Epithelial cell of esophagus (primary cell): ENCODE data around the gene CEP135.

Experiments used
- DNase-seq: peaks from one replicate; pipeline ENCODE4 v3.0.0; 2010; ENCODE audit warnings: low read depth
- H3K4me3 ChIP-seq: 2 replicates; pipeline ENCODE4 v1.5.1; 2011; ENCODE audit warnings: mild to moderate bottlenecking, low read length, control low read depth
- TF ChIP-seq, protein P1 (sequence below): IDR thresholded peaks from 2 replicates; pipeline ENCODE4 v1.5.1; 2011; ENCODE audit warnings: low read depth, mild to moderate bottlenecking, low read length, control low read depth, inconsistent platforms; ENCODE audit not compliant: insufficient read depth; ENCODE audit errors: missing control alignments

CEP135 gene

DNA sequence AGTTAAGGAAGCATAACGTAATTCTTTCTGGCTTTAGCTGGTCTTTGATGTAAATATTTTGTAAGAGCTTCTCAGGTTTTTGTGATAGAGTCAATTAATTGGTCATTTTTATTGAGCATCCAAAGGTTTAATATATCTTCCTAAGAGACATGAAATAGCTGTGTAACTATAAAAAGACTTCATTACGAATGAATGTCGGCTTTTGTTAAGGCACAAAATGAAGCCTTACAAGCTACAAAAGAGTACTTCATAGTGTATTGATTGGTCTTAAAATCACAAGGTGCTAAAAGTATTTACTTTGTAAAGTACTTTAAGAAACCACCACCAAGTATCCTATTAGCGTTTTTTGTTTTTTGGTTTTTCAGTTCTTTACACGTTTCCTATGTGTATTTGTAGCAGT lies 104.2 kb downstream of the CEP135 start:
- no peak for DNase-seq
- H3K4me3 ChIP-seq, result no peak overlapping the region
- TF ChIP-seq, protein P1, sequence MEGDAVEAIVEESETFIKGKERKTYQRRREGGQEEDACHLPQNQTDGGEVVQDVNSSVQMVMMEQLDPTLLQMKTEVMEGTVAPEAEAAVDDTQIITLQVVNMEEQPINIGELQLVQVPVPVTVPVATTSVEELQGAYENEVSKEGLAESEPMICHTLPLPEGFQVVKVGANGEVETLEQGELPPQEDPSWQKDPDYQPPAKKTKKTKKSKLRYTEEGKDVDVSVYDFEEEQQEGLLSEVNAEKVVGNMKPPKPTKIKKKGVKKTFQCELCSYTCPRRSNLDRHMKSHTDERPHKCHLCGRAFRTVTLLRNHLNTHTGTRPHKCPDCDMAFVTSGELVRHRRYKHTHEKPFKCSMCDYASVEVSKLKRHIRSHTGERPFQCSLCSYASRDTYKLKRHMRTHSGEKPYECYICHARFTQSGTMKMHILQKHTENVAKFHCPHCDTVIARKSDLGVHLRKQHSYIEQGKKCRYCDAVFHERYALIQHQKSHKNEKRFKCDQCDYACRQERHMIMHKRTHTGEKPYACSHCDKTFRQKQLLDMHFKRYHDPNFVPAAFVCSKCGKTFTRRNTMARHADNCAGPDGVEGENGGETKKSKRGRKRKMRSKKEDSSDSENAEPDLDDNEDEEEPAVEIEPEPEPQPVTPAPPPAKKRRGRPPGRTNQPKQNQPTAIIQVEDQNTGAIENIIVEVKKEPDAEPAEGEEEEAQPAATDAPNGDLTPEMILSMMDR, result no peak

DNA sequence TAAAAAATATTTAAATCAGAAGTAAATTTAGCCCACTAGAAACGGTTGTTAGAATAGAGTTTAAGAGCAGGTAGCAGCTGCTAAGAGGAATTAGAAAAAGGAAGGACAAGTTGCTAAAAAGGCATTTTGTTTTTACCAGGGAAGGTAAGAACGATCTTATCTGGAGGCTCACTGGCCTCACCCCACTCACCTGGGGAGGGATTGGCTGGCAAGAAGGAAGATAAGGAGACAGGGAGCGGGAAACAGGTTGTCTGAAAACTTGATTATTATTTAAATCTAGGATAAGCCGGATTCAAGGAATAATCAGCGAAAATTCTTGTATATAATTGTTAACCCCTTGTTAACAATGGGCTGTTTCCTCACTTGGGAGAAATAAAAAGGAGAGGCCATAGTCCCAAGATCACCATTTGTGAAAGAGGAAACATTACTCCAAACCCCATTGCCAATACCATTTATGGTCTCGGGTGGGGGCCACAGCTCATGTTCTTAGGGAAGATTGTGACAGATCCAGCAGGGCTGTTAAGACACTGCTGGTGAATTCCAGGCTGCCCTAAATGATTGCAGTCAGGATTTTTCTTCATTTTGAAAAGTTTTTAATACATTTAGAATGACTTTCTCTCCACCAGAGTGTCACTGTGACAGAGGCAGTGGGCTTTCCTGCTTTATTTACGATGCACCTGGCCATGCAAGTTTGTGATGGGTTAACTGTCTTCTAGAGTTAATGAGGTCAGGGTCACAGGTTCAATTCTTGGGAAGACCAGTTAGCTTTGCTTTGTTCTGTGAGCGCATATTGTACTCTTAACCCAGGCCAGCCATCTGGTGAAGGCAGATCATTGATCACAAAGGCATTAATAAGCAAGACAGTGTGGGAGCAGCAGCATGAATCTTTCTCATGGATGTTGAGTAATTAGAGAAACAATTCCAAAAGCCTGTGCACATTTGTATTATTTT lies 106.6 kb downstream of the CEP135 start:
- no peak overlapping the region for H3K4me3 ChIP-seq
- no peak for DNase-seq
- TF ChIP-seq, protein P1, result no peak

DNA sequence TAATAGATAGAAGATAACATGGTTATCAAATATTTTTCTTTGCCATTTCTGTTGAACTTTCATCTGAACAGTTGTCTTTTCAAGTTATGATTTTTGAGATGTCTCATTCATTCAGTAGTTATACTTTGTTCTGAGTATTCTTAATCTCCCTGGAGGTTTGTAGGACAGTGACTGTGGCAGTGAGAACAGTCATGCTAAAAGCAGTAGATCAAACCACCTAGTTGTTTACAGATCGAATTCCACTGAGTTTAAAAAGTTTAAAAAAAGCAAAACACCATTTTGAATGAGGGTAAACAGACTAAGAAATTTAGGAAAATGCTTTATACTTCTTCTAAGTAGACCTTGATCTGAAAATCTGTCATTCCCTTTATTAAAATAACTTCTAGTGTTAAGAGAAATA lies 107.2 kb downstream of the CEP135 start:
- TF ChIP-seq, protein P1, result no peak

DNA sequence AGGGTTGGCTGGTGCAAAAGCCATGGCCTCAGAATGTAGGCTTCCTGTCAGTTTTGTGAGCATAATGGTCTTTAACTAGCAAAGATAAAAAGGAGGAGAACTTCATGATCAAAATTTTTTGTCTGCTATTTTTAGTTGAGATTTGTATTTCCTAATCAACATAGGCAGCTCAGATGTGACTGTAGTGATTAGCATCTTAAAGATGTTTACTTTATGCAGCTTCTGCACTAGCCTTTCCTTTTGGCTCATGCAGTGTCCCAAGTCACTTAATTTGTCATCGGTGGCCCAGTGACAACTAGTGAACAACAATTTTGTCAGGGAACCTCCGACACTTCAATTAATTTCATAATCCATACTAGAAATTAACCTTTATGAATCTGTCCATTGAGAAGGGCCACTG lies 109.8 kb downstream of the CEP135 start:
- H3K4me3 ChIP-seq, result no peak overlapping the region
- TF ChIP-seq, protein P1, result no peak
- no peak for DNase-seq

More for the DNA sequence above, 107.2 kb downstream of the CEP135 start:
- no peak overlapping the region for H3K4me3 ChIP-seq
- DNase-seq, result no peak

DNA sequence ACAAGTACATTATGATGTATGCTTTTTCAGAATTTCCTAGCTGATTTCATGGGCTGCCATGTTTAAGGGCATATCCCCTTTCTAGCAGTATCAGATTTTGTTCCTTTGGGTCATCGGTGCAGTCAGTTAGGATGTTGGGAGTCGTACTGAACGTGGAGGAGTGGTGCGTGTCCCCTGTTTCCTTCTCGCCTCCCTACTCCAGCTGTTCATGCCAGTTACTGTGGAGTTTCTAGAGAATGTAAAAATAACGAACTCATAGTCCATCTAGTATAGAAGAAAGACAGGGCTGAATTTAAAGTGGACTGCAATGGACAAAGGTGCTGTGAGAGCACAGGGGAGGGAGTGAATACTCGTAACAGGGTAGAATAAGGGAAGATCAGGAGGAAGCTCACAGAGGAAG lies 111.3 kb downstream of the CEP135 start:
- DNase-seq, result no peak
- TF ChIP-seq, protein P1, result no peak
- no peak overlapping the region for H3K4me3 ChIP-seq

DNA sequence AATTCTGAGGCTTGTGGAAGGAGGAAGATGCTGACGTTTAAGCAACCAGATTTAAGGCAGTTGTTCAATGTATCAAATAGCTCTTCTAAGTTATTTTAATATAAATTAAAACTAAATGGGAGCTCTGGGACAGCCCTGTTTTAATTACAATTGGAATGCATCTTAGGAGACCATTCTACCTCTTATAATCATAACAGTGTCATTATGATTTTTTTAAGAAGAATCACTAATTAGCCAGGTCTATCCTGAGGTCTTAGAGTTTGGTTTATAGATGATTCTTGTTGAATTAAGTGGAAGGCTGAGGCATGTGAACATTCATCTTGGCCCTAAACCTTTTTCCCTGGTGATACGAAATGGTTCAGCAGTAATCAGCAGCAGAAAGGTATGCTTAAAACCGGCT lies 113.4 kb downstream of the CEP135 start:
- no peak for DNase-seq
- no peak overlapping the region for H3K4me3 ChIP-seq
- TF ChIP-seq, protein P1, result no peak

DNA sequence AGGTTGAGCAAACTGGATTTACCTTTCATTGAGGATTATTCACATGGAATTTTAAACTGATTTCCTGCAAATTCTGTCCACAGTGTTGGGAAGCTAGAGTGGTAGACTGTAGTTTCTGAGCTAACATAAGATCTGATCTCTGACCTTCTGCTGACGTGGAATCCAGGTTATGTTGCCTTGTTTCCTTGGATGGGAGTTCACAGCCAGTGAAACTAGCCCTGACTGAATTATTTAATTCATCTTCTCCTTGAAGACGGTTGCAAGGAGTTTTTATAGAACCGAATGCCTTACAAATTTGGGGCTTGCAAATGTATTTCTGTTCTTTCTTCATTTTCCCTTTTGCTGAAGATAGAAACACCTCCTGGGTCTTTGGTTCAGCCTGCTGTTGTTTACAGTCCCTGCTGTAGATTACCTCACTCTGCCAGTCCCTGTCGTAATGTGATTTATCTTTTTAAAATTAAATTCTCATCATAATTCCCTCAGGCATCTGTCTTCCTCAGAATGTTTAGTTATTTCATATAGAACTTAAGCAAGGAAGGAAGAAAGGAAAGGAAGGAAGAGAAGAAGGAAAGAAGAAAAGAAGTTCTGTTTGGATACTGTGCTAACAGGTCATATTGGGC lies 113.9 kb downstream of the CEP135 start:
- no peak for DNase-seq
- TF ChIP-seq, protein P1, result no peak
- H3K4me3 ChIP-seq, result no peak overlapping the region
